ENCODE measurements around the gene TMA7.

Gene TMA7

GRCh38 chr3:48466386-48467109 is 26.5 kb downstream of the TMA7 start:
- Histone ChIP-seq H4K20me1 (ENCODE audit: insufficient read depth, low read length) (no peaks in the 10 kb centered on the region), H3K9me3 (ENCODE audit: low read length) (no peaks in the 10 kb centered on the region), H2AFZ (ENCODE audit: low read length) (no peak overlapping the region), H3K79me2 (ENCODE audit: insufficient read depth, low read length) (no peaks in the 10 kb centered on the region), H3K27me3 (ENCODE audit: insufficient read depth, low read length) (no peaks in the 10 kb centered on the region), H3F3A (ENCODE audit: insufficient read depth, low read length) (no peaks in the 10 kb centered on the region), H3K9ac (ENCODE audit: low read length) (peak overlapping the region; percentile 82), H3K4me3 (ENCODE audit: low read depth, low read length, poor library complexity, severe bottlenecking) (peak overlapping the region; percentile 68), H3K4me2 (ENCODE audit: low read length) (peak overlapping the region; percentile 82), H3K4me1 (ENCODE audit: insufficient read depth, low read length, severe bottlenecking) (peaks cover 55% of the 10 kb centered on the region), H3K9me2 (ENCODE audit: low read depth, low read length) (no peaks in the 10 kb centered on the region), H3K36me3 (ENCODE audit: insufficient read depth, low read length) (peaks cover 34% of the 10 kb centered on the region; the same call in 1 of the 2 replicates), H3K27ac (ENCODE audit: low read depth, low read length, poor library complexity, severe bottlenecking) (peak overlapping the region; percentile 72)
- no peak for TF ChIP-seq EZH2 (IDR thresholded peaks at IDR 0.05; ENCODE audit: borderline replicate concordance, low read length)
- no peak for TF ChIP-seq CTCF (IDR thresholded peaks at IDR 0.05; ENCODE audit: low read length)

GRCh38 chr3:48467110-48467454 is 27.0 kb downstream of the TMA7 start:
- H2AFZ ChIP-seq (ENCODE audit: low read length), result no peak overlapping the region
- H3K27me3 ChIP-seq (ENCODE audit: insufficient read depth, low read length), result no peaks in the 10 kb centered on the region
- no peaks in the 10 kb centered on the region for H3F3A ChIP-seq (ENCODE audit: insufficient read depth, low read length)
- H3K9ac ChIP-seq (ENCODE audit: low read length), result peak overlapping the region; percentile 82
- H4K20me1 ChIP-seq (ENCODE audit: insufficient read depth, low read length), result no peaks in the 10 kb centered on the region
- H3K9me3 ChIP-seq (ENCODE audit: low read length), result no peaks in the 10 kb centered on the region
- H3K4me2 ChIP-seq (ENCODE audit: low read length), result peak overlapping the region; percentile 82
- peak overlapping the region; percentile 68 for H3K4me3 ChIP-seq (ENCODE audit: low read depth, low read length, poor library complexity, severe bottlenecking)
- H3K27ac ChIP-seq (ENCODE audit: low read depth, low read length, poor library complexity, severe bottlenecking), result peak overlapping the region; percentile 72
- H3K9me2 ChIP-seq (ENCODE audit: low read depth, low read length), result no peaks in the 10 kb centered on the region
- TF ChIP-seq CTCF (IDR thresholded peaks at IDR 0.05; ENCODE audit: low read length) (no peak), EZH2 (IDR thresholded peaks at IDR 0.05; ENCODE audit: borderline replicate concordance, low read length) (no peak)
- H3K79me2 ChIP-seq (ENCODE audit: insufficient read depth, low read length), result no peaks in the 10 kb centered on the region
- peaks cover 34% of the 10 kb centered on the region; the same call in 1 of the 2 replicates for H3K36me3 ChIP-seq (ENCODE audit: insufficient read depth, low read length)
- H3K4me1 ChIP-seq (ENCODE audit: insufficient read depth, low read length, severe bottlenecking), result peaks cover 61% of the 10 kb centered on the region

- no peaks in the 10 kb centered on the region for H3K9me2 ChIP-seq (ENCODE audit: low read depth, low read length)
- no peak overlapping the region for H2AFZ ChIP-seq (ENCODE audit: low read length)
- no peaks in the 10 kb centered on the region for H3K9me3 ChIP-seq (ENCODE audit: low read length)
- peak overlapping the region; percentile 82; the same call in 1 of the 2 replicates for H3K9ac ChIP-seq (ENCODE audit: low read length)
- H3K4me1 ChIP-seq (ENCODE audit: insufficient read depth, low read length, severe bottlenecking), result peaks cover 67% of the 10 kb centered on the region
- no peaks in the 10 kb centered on the region for H3K27me3 ChIP-seq (ENCODE audit: insufficient read depth, low read length)
- no peaks in the 10 kb centered on the region for H3F3A ChIP-seq (ENCODE audit: insufficient read depth, low read length)
- H4K20me1 ChIP-seq (ENCODE audit: insufficient read depth, low read length), result no peaks in the 10 kb centered on the region
- peak overlapping the region; percentile 75 for H3K27ac ChIP-seq (ENCODE audit: low read depth, low read length, poor library complexity, severe bottlenecking)
- H3K4me2 ChIP-seq (ENCODE audit: low read length), result peak overlapping the region; percentile 82
- H3K36me3 ChIP-seq (ENCODE audit: insufficient read depth, low read length), result peaks cover 34% of the 10 kb centered on the region; the same call in 1 of the 2 replicates
- H3K4me3 ChIP-seq (ENCODE audit: low read depth, low read length, poor library complexity, severe bottlenecking), result peak overlapping the region; percentile 68
- TF ChIP-seq EZH2 (IDR thresholded peaks at IDR 0.05; ENCODE audit: borderline replicate concordance, low read length) (no peak), CTCF (IDR thresholded peaks at IDR 0.05; ENCODE audit: low read length) (no peak)
- H3K79me2 ChIP-seq (ENCODE audit: insufficient read depth, low read length), result no peaks in the 10 kb centered on the region
Observed at GRCh38 chr3:48467473-48468267, 27.6 kb downstream of the TMA7 start.
